MCF 10A (cell line): ENCODE measurements around the gene PPCDC. TPM values are rescaled to one million over a fixed set of nuclear protein-coding genes. Genes with fewer than 3 reads are reported as not detected.

Experiments used
- BruUV-seq: library from RNA; stranded (reverse); fragments of 400-500 nt; replicated peaks from 2 replicates; lab custom pipeline; 2021; lab: Mats Ljungman, UMichigan
- CTCF ChIA-PET: fragments of 300-600 bp; sonication (Branson Sonifier 250); formaldehyde crosslinking; extraction: SDS; loops from one replicate; lab custom pipeline; 2021; ENCODE audit warnings: antibody characterized with exemption, inconsistent platforms; lab: Yijun Ruan, JAX
- POLR2A ChIA-PET: fragments of 300-600, 350-650 bp; sonication (Branson Sonifier 250); formaldehyde crosslinking; extraction: SDS; loops from one replicate; lab custom pipeline; 2020; ENCODE audit warnings: antibody characterized with exemption, inconsistent platforms; lab: Yijun Ruan, JAX
- DNase-seq: peaks from one replicate; pipeline ENCODE4 v3.0.0-alpha.2; 2018; ENCODE audit not compliant: unreplicated experiment
- H3K27ac Mint-ChIP-seq: one replicate; pipeline ENCODE4 v1.8.0; 2022; ENCODE audit warnings: mild to moderate bottlenecking, low read depth, mixed read lengths; ENCODE audit not compliant: unreplicated experiment
- H3K27me3 Mint-ChIP-seq: one replicate; pipeline ENCODE4 v1.8.0; 2022; ENCODE audit warnings: mixed read lengths; ENCODE audit not compliant: insufficient read depth, unreplicated experiment
- H3K36me3 Mint-ChIP-seq: one replicate; pipeline ENCODE4 v1.8.0; 2022; ENCODE audit warnings: mild to moderate bottlenecking, moderate library complexity, mixed read lengths; ENCODE audit not compliant: insufficient read depth, unreplicated experiment
- H3K4me1 Mint-ChIP-seq: one replicate; pipeline ENCODE4 v1.8.0; 2022; ENCODE audit warnings: mixed read lengths; ENCODE audit not compliant: insufficient read depth, unreplicated experiment
- H3K4me3 Mint-ChIP-seq: one replicate; pipeline ENCODE4 v1.8.0; 2022; ENCODE audit warnings: mild to moderate bottlenecking, moderate library complexity, mixed read lengths; ENCODE audit not compliant: unreplicated experiment
- H3K9me3 Mint-ChIP-seq: one replicate; pipeline ENCODE4 v1.8.0; 2022; ENCODE audit warnings: mixed read lengths; ENCODE audit not compliant: unreplicated experiment
- CTCF ChIP-seq: fragments of 200-600 bp; IDR thresholded peaks from one replicate; pipeline ENCODE4 v1.8.0; 2022; ENCODE audit warnings: antibody characterized with exemption, mild to moderate bottlenecking; ENCODE audit not compliant: unreplicated experiment
- intact Hi-C: fragments of 100-400 bp; cut with micrococcal nuclease; formaldehyde crosslinking; loops from 2 replicates; pipeline ENCODE4 v1.14.1; 2022
- total RNA-seq: library from RNA; stranded (reverse); gene quantifications from 2 replicates; pipeline ENCODE4 v1.2.3, GENCODE V29; 2022

PPCDC gene
- total RNA-seq, 1 experiment from 2014 or later = 25.1 TPM

GRCh38 chr15:74978077-74978476 is 45.3 kb upstream of the PPCDC start:
- ChIA-PET CTCF (interaction anchor here (0.6 kb wide), 1 partner anchor 82 kb away, joined by 5 read pairs; no protein-coding TSS in a partner anchor), POLR2A (interaction anchor here (0.7 to 2.2 kb wide), 3 partner anchors 17 to 1096 kb away, joined by 3 to 10 read pairs (median 5); partner anchors contain the start of genes RPP25 and SCAMP5)
- intact Hi-C loops = no loop called here
- H3K4me1 Mint-ChIP-seq = no peaks in the 10 kb centered on the region
- no peak overlapping the region for H3K27ac Mint-ChIP-seq
- H3K4me3 Mint-ChIP-seq = no peak overlapping the region
- no peak for TF ChIP-seq CTCF
- no TSS peak for BruUV-seq
- no peaks in the 10 kb centered on the region for H3K9me3 Mint-ChIP-seq
- DNase-seq = no peak
- peaks cover 14% of the 10 kb centered on the region for H3K27me3 Mint-ChIP-seq
- no peaks in the 10 kb centered on the region for H3K36me3 Mint-ChIP-seq

- TF ChIP-seq CTCF = no peak
- POLR2A ChIA-PET = interaction anchor here (0.7 to 2.2 kb wide), 3 partner anchors 17 to 1095 kb away, joined by 3 to 10 read pairs (median 5); partner anchors contain the start of genes RPP25 and SCAMP5
- Mint-ChIP-seq H3K4me3 (no peak overlapping the region), H3K9me3 (no peaks in the 10 kb centered on the region), H3K4me1 (peaks cover under 1% of the 10 kb centered on the region), H3K27ac (no peak overlapping the region), H3K27me3 (peaks cover 12% of the 10 kb centered on the region), H3K36me3 (no peaks in the 10 kb centered on the region)
- no peak for DNase-seq
- intact Hi-C loops = no loop called here
- CTCF ChIA-PET = interaction anchor here (1.0 kb wide), 1 partner anchor 28 kb away, joined by 3 read pairs; no protein-coding TSS in a partner anchor
- no TSS peak for BruUV-seq
These were observed 44.9 kb upstream of the PPCDC start for GRCh38 chr15:74978503-74978902.

GRCh38 chr15:74982183-74982582 is 41.2 kb upstream of the PPCDC start:
- Mint-ChIP-seq H3K27me3 (peaks cover 43% of the 10 kb centered on the region), H3K9me3 (no peaks in the 10 kb centered on the region), H3K4me3 (no peak overlapping the region), H3K4me1 (peaks cover 6% of the 10 kb centered on the region), H3K36me3 (no peaks in the 10 kb centered on the region), H3K27ac (no peak overlapping the region)
- ChIA-PET CTCF (interaction anchor here (0.7 to 1.1 kb wide), 2 partner anchors 48 to 81 kb away, joined by 4 read pairs; no protein-coding TSS in a partner anchor), POLR2A (no interaction called here)
- intact Hi-C loops = no loop called here
- no peak for TF ChIP-seq CTCF
- peak; percentile 30 for DNase-seq
- BruUV-seq = no TSS peak

- no peaks in the 10 kb centered on the region for H3K36me3 Mint-ChIP-seq
These were observed 39.6 kb upstream of the PPCDC start for GRCh38 chr15:74983725-74984231.

More at GRCh38 chr15:74983725-74984231, 39.6 kb upstream of the PPCDC start:
- Mint-ChIP-seq H3K9me3 (no peaks in the 10 kb centered on the region), H3K27ac (no peak overlapping the region), H3K4me3 (no peak overlapping the region), H3K27me3 (peaks cover 44% of the 10 kb centered on the region), H3K4me1 (peaks cover 6% of the 10 kb centered on the region)
- POLR2A ChIA-PET = interaction anchor here (0.6 kb wide), 1 partner anchor 371 kb away, joined by 4 read pairs; no protein-coding TSS in a partner anchor
- intact Hi-C loops = no loop called here
- CTCF ChIA-PET = no interaction called here
- no peak for TF ChIP-seq CTCF
- BruUV-seq = no TSS peak
- DNase-seq = peak; percentile 77
